ENCODE measurements around the gene TEX44. TPM values are rescaled to one million over a fixed set of nuclear protein-coding genes. Genes with fewer than 3 reads are reported as not detected.
A peak's percentile ranks its signal among the peaks of the same experiment; 100 is the strongest.

TEX44 gene
- total and polyA plus RNA-seq, 9 of the 15 experiments (the other 6 are each of a cell fraction or from before 2014, with no cell fraction given), result not detected

DNA sequence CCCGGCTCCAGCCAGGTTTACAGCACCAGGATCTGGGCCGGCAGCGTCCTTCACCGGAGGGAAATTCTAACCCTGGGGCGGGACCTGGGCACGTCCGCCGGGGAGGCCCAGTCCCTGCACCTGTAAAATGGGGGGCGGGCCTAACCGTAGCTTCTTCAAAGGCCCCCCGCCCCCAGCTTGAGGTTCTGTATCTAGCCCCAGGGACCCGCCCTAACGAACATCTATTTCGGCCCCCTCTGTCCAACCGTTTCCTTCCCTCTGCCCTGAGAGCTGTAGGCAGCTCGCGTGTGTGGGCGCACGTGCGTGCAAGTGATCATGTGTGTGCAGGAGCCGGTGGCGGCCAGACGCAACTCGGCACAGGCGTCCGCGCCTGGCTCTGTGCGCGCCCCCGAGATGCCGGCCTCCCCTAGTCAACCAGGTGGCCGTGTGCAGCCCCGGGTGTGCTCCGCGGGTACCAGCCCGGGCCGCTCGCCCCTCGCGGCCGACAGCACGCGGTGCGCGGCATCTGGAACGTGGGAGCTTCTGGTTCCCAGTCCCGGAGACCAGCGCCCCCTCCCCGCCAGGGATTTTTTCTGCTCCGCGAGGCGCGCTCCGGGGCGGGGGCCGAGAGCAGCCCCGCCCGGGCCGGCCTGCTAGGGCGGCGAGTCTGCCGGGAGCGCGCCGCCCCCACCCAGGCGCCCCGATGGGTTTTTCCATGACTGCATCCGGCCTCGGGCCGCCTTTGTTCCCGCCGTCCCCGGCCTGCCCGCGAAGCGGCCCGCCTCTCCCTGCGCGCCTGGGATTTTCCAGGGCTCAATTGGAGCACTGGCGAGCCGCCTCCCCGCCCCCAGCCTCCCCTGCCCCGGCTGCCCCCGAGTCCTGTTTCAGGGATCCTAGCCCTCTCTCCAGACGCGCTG lies 21.2 kb downstream of the TEX44 start (continued):
- TF ChIP-seq, protein P1, sequence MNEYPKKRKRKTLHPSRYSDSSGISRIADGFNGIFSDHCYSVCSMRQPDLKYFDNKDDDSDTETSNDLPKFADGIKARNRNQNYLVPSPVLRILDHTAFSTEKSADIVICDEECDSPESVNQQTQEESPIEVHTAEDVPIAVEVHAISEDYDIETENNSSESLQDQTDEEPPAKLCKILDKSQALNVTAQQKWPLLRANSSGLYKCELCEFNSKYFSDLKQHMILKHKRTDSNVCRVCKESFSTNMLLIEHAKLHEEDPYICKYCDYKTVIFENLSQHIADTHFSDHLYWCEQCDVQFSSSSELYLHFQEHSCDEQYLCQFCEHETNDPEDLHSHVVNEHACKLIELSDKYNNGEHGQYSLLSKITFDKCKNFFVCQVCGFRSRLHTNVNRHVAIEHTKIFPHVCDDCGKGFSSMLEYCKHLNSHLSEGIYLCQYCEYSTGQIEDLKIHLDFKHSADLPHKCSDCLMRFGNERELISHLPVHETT (CRISPR knock-in tag; conservative IDR thresholded peaks at IDR 0.05 in 1 of 2, IDR thresholded peaks at IDR 0.05 in 1 of 2), result no peak
- TF ChIP-seq SAP30 (IDR thresholded peaks at IDR 0.05; ENCODE audit: borderline replicate concordance, insufficient read depth, low read depth, low read length, poor library complexity, severe bottlenecking) (no peak), ZNF3 (CRISPR knock-in tag; IDR thresholded peaks at IDR 0.05) (no peak), NUFIP1 (IDR thresholded peaks at IDR 0.05; ENCODE audit: partially characterized antibody) (no peak), MYC (IDR thresholded peaks at IDR 0.05; ENCODE audit: low read depth, low read length) (peak; percentile 47; the same call in 1 of the 2 replicates), MYC (CRISPR knock-in tag; IDR thresholded peaks at IDR 0.05; ENCODE audit: borderline replicate concordance, low read depth) (no peak), HMG20B (CRISPR knock-in tag; IDR thresholded peaks at IDR 0.05) (no peak), CXXC5 (CRISPR knock-in tag; IDR thresholded peaks at IDR 0.05) (0 out of 2 replicates have a peak, but pooled peaks have one; percentile 34), CBX8 (IDR thresholded peaks at IDR 0.05; ENCODE audit: borderline replicate concordance, extremely low read depth, low read depth, low read length, poor library complexity, severe bottlenecking) (no peak), SREBF2 (CRISPR knock-in tag; IDR thresholded peaks at IDR 0.05) (no peak), LCOR (CRISPR knock-in tag; IDR thresholded peaks at IDR 0.05) (no peak), FOXJ2 (tag; IDR thresholded peaks at IDR 0.05) (no peak), SMAD4 (CRISPR knock-in tag; conservative IDR thresholded peaks at IDR 0.05) (0 out of 2 replicates have a peak, but pooled peaks have one; percentile 25)
- TF ChIP-seq, protein P2, sequence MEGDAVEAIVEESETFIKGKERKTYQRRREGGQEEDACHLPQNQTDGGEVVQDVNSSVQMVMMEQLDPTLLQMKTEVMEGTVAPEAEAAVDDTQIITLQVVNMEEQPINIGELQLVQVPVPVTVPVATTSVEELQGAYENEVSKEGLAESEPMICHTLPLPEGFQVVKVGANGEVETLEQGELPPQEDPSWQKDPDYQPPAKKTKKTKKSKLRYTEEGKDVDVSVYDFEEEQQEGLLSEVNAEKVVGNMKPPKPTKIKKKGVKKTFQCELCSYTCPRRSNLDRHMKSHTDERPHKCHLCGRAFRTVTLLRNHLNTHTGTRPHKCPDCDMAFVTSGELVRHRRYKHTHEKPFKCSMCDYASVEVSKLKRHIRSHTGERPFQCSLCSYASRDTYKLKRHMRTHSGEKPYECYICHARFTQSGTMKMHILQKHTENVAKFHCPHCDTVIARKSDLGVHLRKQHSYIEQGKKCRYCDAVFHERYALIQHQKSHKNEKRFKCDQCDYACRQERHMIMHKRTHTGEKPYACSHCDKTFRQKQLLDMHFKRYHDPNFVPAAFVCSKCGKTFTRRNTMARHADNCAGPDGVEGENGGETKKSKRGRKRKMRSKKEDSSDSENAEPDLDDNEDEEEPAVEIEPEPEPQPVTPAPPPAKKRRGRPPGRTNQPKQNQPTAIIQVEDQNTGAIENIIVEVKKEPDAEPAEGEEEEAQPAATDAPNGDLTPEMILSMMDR (IDR thresholded peaks at IDR 0.05 in 2 of 3, conservative IDR thresholded peaks at IDR 0.05 in 1 of 3; ENCODE audit: insufficient read depth in 2 of 3, low read depth in 1 of 3, low read length in 3 of 3), result peak in 2 of 3 experiments; percentile 6 to 25; a peak in 1 of 6 replicates
- TF ChIP-seq, protein P3, sequence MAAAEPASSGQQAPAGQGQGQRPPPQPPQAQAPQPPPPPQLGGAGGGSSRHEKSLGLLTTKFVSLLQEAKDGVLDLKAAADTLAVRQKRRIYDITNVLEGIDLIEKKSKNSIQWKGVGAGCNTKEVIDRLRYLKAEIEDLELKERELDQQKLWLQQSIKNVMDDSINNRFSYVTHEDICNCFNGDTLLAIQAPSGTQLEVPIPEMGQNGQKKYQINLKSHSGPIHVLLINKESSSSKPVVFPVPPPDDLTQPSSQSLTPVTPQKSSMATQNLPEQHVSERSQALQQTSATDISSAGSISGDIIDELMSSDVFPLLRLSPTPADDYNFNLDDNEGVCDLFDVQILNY (CRISPR knock-in tag; IDR thresholded peaks at IDR 0.05), result 0 out of 2 replicates have a peak, but pooled peaks have one; percentile 53
- TF ChIP-seq, protein P4, sequence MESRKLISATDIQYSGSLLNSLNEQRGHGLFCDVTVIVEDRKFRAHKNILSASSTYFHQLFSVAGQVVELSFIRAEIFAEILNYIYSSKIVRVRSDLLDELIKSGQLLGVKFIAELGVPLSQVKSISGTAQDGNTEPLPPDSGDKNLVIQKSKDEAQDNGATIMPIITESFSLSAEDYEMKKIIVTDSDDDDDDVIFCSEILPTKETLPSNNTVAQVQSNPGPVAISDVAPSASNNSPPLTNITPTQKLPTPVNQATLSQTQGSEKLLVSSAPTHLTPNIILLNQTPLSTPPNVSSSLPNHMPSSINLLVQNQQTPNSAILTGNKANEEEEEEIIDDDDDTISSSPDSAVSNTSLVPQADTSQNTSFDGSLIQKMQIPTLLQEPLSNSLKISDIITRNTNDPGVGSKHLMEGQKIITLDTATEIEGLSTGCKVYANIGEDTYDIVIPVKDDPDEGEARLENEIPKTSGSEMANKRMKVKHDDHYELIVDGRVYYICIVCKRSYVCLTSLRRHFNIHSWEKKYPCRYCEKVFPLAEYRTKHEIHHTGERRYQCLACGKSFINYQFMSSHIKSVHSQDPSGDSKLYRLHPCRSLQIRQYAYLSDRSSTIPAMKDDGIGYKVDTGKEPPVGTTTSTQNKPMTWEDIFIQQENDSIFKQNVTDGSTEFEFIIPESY (CRISPR knock-in tag; IDR thresholded peaks at IDR 0.05), result peak; percentile 46
